ENCODE results near the gene HINFP. TPM values are rescaled to one million over a fixed set of nuclear protein-coding genes. Genes with fewer than 3 reads are reported as not detected.

The HINFP gene
- total RNA-seq, 1 donor from 2014 or later: 11.7 TPM

Other genes starting within 250 kb of the HINFP start
- gene CXCR5, start 237.7 kb upstream of the HINFP start, total RNA-seq: not detected in 2 replicates
- 4.6 and 5.9 TPM in 2 replicates for gene BCL9L, start 195.7 kb upstream of the HINFP start, total RNA-seq
- not detected in 2 replicates for gene UPK2, start 165.3 kb upstream of the HINFP start, total RNA-seq
- not detected in 2 replicates for gene FOXR1, start 149.8 kb upstream of the HINFP start, total RNA-seq
- gene CENATAC, start 123.4 kb upstream of the HINFP start, total RNA-seq: 4.4 and 8.5 TPM in 2 replicates
- gene RPS25, start 103.2 kb upstream of the HINFP start, total RNA-seq: 413 and 578 TPM in 2 replicates
- 73.2 and 89.8 TPM in 2 replicates for gene TRAPPC4, start 102.8 kb upstream of the HINFP start, total RNA-seq
- 9.9 and 10.2 TPM in 2 replicates for gene SLC37A4, start 90.7 kb upstream of the HINFP start, total RNA-seq
- 118 and 150 TPM in 2 replicates for gene HYOU1, start 64.4 kb upstream of the HINFP start, total RNA-seq
- 17.0 and 23.4 TPM in 2 replicates for gene VPS11, start 53.8 kb upstream of the HINFP start, total RNA-seq
- 3.0 and 4.6 TPM in 2 replicates for gene HMBS, start 36.7 kb upstream of the HINFP start, total RNA-seq
- gene DPAGT1, start 19.7 kb upstream of the HINFP start, total RNA-seq: 10.7 and 16.3 TPM in 2 replicates
- 1.7 and 2.8 TPM in 2 replicates for gene C2CD2L, start 14.2 kb upstream of the HINFP start, total RNA-seq
- gene ABCG4, start 27.5 kb downstream of the HINFP start, total RNA-seq: 0.22 TPM in 1 of 2 replicates, not detected in the other
- gene NLRX1, start 47.1 kb downstream of the HINFP start, total RNA-seq: 9.8 and 11.1 TPM in 2 replicates
- gene NHERF4, start 63.9 kb downstream of the HINFP start, total RNA-seq: not detected in 2 replicates
- 6.2 and 7.8 TPM in 2 replicates for gene CBL, start 84.8 kb downstream of the HINFP start, total RNA-seq
- 48.4 and 268 TPM in 2 replicates for gene MCAM, start 195.6 kb downstream of the HINFP start, total RNA-seq
- gene RNF26, start 212.9 kb downstream of the HINFP start, total RNA-seq: 2.6 and 2.8 TPM in 2 replicates
- gene C1QTNF5, start 219.3 kb downstream of the HINFP start, total RNA-seq: 65.6 and 93.1 TPM in 2 replicates
- gene MFRP, start 225.1 kb downstream of the HINFP start, total RNA-seq: under 0.01 TPM in 1 of 2 replicates, not detected in the other

Data from lung microvascular endothelial cell (primary cell).